Measurements from ENCODE around the gene EXOC1.

- no peak for TF ChIP-seq CTCF (optimal IDR thresholded peaks at IDR 0.05 in 1 of 3, IDR thresholded peaks at IDR 0.05 in 1 of 3, conservative IDR thresholded peaks at IDR 0.05 in 1 of 3; ENCODE audit: extremely low read depth in 1 of 3, insufficient read depth in 2 of 3, low read length in 3 of 3)
- TF ChIP-seq EZH2 (IDR thresholded peaks at IDR 0.05; ENCODE audit: low read length): no peak
Measured at GRCh38 chr4:55892156-55892555, 38.7 kb downstream of the EXOC1 start.
